ENCODE measurements around the gene DOK7. TPM values are rescaled to one million over a fixed set of nuclear protein-coding genes. Genes with fewer than 3 reads are reported as not detected.
"Not testable (repeated sequence)": the region's sequence is repeated elsewhere in the genome, so short reads cannot be mapped to it uniquely, and the experiment has no call there.

The DOK7 gene
- total and polyA plus RNA-seq, 2 of the 4 experiments (the other 2 are of a cell fraction) = not detected

DNA sequence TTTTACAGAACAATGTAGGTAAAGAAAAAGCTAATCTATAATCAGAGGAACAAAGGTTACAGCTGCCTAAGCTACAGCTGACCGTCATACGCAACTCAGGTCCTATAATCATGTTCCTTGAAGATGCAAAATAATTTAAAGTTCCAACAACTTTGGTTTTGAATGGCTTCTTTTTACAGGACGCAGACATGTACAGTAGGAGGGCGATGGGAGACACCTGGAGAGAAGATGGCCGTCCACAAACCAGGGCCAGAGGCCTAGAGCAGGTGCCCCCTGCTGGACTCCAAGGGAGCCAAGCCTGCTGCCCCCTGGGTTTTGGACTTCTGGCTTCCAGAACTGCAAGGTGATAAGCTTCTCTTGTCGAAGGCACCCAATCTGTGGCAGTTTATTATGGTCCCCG, 10.7 kb upstream of the DOK7 start:
- Histone ChIP-seq H3K9ac (ENCODE audit: low read depth, low read length) (no peak overlapping the region), H2AK5ac (ENCODE audit: low read depth, low read length) (no peak overlapping the region), H3K23ac (ENCODE audit: low read depth, low read length) (no peak overlapping the region), H3K79me1 (ENCODE audit: low read depth in 1 of 2, low read length in 2 of 2) (no peaks in the 10 kb centered on the region), H2BK120ac (ENCODE audit: low read depth, low read length) (no peak overlapping the region), H2BK20ac (ENCODE audit: low read depth, low read length) (no peak overlapping the region), H2AFZ (replicated peaks; ENCODE audit: low read length, poor library complexity) (no peak overlapping the region), H4K8ac (ENCODE audit: low read depth in 2 of 2, low read length in 2 of 2) (no peak overlapping the region), H3K56ac (ENCODE audit: extremely low read depth, insufficient read depth, low read length) (no peak overlapping the region), H3K36me3 (ENCODE audit: control insufficient read depth, insufficient read depth, low read length) (no peaks in the 10 kb centered on the region), H4K20me1 (ENCODE audit: insufficient read depth, low read length) (no peaks in the 10 kb centered on the region; the same call in none of the 2 replicates), H3K14ac (replicated peaks; ENCODE audit: low read depth, low read length) (no peak overlapping the region), H4K5ac (ENCODE audit: low read depth, low read length) (no peak overlapping the region), H3K9me1 (ENCODE audit: insufficient read depth, low read length) (no peaks in the 10 kb centered on the region; the same call in 1 of the 2 replicates), H4K91ac (ENCODE audit: insufficient read depth, low read depth, low read length) (no peak overlapping the region), H3K4ac (ENCODE audit: low read depth, low read length) (no peak overlapping the region), H3K4me1 (ENCODE audit: control insufficient read depth, insufficient read depth, low read length) (peaks cover 7% of the 10 kb centered on the region; the same call in 1 of the 2 replicates), H3K4me2 (ENCODE audit: low read depth, low read length) (no peak overlapping the region), H3K18ac (ENCODE audit: low read depth, low read length) (no peak overlapping the region), H3K9me3 (ENCODE audit: control insufficient read depth, insufficient read depth, low read length) (peaks cover 9% of the 10 kb centered on the region), H2BK15ac (ENCODE audit: low read depth, low read length) (no peak overlapping the region), H3K27ac (ENCODE audit: insufficient read depth, low read length) (no peak overlapping the region), H2AK9ac (replicated peaks; ENCODE audit: low read depth, low read length, poor library complexity) (no peak overlapping the region), H3K4me3 (ENCODE audit: insufficient read depth, low read depth, low read length) (no peak overlapping the region), H3K27me3 (ENCODE audit: control insufficient read depth, insufficient read depth, low read length) (peaks cover 2% of the 10 kb centered on the region; the same call in 1 of the 2 replicates), H2BK5ac (ENCODE audit: low read depth, low read length, poor library complexity, severe bottlenecking) (no peak overlapping the region)
- dilution Hi-C loops (cut with HindIII; ENCODE audit: low sequenced_read_pairs, unreplicated experiment) = no loop called here
- DNase-seq = no peak
- in situ Hi-C loops (cut with MboI; ENCODE audit: low sequenced_read_pairs) = no loop called here
- POLR2A ChIA-PET (ENCODE audit: unreplicated experiment) = no interaction called here
- CTCF ChIA-PET = interaction anchor here (0.9 to 1.6 kb wide), 2 partner anchors 29 to 106 kb away, joined by 4 to 5 read pairs; no protein-coding TSS in a partner anchor
- BruUV-seq (replicated peaks) = no TSS peak
- TF ChIP-seq, protein P1, sequence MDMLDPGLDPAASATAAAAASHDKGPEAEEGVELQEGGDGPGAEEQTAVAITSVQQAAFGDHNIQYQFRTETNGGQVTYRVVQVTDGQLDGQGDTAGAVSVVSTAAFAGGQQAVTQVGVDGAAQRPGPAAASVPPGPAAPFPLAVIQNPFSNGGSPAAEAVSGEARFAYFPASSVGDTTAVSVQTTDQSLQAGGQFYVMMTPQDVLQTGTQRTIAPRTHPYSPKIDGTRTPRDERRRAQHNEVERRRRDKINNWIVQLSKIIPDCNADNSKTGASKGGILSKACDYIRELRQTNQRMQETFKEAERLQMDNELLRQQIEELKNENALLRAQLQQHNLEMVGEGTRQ (IDR thresholded peaks at IDR 0.05; ENCODE audit: low read depth, low read length) = no peak
- no peak for TF ChIP-seq POLR2A (IDR thresholded peaks at IDR 0.05; ENCODE audit: low read depth, low read length)
- TF ChIP-seq, protein P2, sequence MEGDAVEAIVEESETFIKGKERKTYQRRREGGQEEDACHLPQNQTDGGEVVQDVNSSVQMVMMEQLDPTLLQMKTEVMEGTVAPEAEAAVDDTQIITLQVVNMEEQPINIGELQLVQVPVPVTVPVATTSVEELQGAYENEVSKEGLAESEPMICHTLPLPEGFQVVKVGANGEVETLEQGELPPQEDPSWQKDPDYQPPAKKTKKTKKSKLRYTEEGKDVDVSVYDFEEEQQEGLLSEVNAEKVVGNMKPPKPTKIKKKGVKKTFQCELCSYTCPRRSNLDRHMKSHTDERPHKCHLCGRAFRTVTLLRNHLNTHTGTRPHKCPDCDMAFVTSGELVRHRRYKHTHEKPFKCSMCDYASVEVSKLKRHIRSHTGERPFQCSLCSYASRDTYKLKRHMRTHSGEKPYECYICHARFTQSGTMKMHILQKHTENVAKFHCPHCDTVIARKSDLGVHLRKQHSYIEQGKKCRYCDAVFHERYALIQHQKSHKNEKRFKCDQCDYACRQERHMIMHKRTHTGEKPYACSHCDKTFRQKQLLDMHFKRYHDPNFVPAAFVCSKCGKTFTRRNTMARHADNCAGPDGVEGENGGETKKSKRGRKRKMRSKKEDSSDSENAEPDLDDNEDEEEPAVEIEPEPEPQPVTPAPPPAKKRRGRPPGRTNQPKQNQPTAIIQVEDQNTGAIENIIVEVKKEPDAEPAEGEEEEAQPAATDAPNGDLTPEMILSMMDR (conservative IDR thresholded peaks at IDR 0.05; ENCODE audit: low read depth, low read length) = peak; percentile 28; the same call in 1 of the 2 replicates
- ATAC-seq (ENCODE audit: low read depth) = no peak; the same call in 1 of the 2 replicates
- 63% methylated on average over 3 of the region's 7 CpGs; no CpG with 5 or more reads in 1 of the 2 experiments for WGBS, 2 experiments (ENCODE audit: extremely low coverage in 2 of 2, insufficient read length in 1 of 2)
- intact Hi-C loops (cut with micrococcal nuclease) = no loop called here

DNA sequence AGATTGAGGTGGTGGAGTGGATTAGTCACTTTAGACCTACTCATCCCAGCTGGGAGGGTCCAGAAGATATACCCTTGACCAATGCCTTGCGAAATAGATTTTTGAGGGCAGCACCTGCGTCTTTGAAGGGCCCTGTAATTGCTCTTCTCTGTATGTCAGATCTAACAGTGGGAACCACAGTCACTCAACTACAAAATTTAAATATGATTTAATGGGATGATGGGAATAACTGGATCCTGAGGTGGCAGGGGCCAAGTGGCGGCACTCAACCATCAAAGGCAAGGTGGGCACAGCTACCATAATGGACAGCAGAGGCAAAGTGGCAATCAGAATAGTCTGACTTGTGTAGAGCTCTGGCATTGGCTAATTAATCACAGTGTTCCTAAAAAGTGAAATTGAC, 7.5 kb upstream of the DOK7 start:
- H2AK5ac ChIP-seq (ENCODE audit: low read depth, low read length); H2AFZ ChIP-seq (replicated peaks; ENCODE audit: low read length, poor library complexity); H3K4me1 ChIP-seq (ENCODE audit: control insufficient read depth, insufficient read depth, low read length); CTCF ChIA-PET; H3K18ac ChIP-seq (ENCODE audit: low read depth, low read length); H2BK120ac ChIP-seq (ENCODE audit: low read depth, low read length); H3K4ac ChIP-seq (ENCODE audit: low read depth, low read length); H3K23ac ChIP-seq (ENCODE audit: low read depth, low read length); H4K91ac ChIP-seq (ENCODE audit: insufficient read depth, low read depth, low read length); H2BK20ac ChIP-seq (ENCODE audit: low read depth, low read length); dilution Hi-C loops (cut with HindIII; ENCODE audit: low sequenced_read_pairs, unreplicated experiment); intact Hi-C loops (cut with micrococcal nuclease); H3K27ac ChIP-seq (ENCODE audit: insufficient read depth, low read length); POLR2A ChIA-PET (ENCODE audit: unreplicated experiment); H3K9me3 ChIP-seq (ENCODE audit: control insufficient read depth, insufficient read depth, low read length); H3K36me3 ChIP-seq (ENCODE audit: control insufficient read depth, insufficient read depth, low read length); H2AK9ac ChIP-seq (replicated peaks; ENCODE audit: low read depth, low read length, poor library complexity); H3K4me2 ChIP-seq (ENCODE audit: low read depth, low read length); DNase-seq; H2BK5ac ChIP-seq (ENCODE audit: low read depth, low read length, poor library complexity, severe bottlenecking); H4K20me1 ChIP-seq (ENCODE audit: insufficient read depth, low read length); H2BK15ac ChIP-seq (ENCODE audit: low read depth, low read length); H3K9ac ChIP-seq (ENCODE audit: low read depth, low read length); in situ Hi-C loops (cut with MboI; ENCODE audit: low sequenced_read_pairs); H3K9me1 ChIP-seq (ENCODE audit: insufficient read depth, low read length); H4K5ac ChIP-seq (ENCODE audit: low read depth, low read length); H4K8ac ChIP-seq (ENCODE audit: low read depth in 2 of 2, low read length in 2 of 2); ATAC-seq (ENCODE audit: low read depth); H3K4me3 ChIP-seq (ENCODE audit: insufficient read depth, low read depth, low read length); BruUV-seq (replicated peaks); H3K56ac ChIP-seq (ENCODE audit: extremely low read depth, insufficient read depth, low read length); H3K14ac ChIP-seq (replicated peaks; ENCODE audit: low read depth, low read length); H3K79me1 ChIP-seq (ENCODE audit: low read depth in 1 of 2, low read length in 2 of 2): not testable (repeated sequence)
- 100% methylated on average over 1 of the region's 3 CpGs; no CpG with 5 or more reads in 1 of the 2 experiments for WGBS, 2 experiments (ENCODE audit: extremely low coverage in 2 of 2, insufficient read length in 1 of 2)
- H3K27me3 ChIP-seq (ENCODE audit: control insufficient read depth, insufficient read depth, low read length) = peaks cover 10% of the 10 kb centered on the region
